Measurements from ENCODE around the gene RAPGEF5.

Gene RAPGEF5

DNA sequence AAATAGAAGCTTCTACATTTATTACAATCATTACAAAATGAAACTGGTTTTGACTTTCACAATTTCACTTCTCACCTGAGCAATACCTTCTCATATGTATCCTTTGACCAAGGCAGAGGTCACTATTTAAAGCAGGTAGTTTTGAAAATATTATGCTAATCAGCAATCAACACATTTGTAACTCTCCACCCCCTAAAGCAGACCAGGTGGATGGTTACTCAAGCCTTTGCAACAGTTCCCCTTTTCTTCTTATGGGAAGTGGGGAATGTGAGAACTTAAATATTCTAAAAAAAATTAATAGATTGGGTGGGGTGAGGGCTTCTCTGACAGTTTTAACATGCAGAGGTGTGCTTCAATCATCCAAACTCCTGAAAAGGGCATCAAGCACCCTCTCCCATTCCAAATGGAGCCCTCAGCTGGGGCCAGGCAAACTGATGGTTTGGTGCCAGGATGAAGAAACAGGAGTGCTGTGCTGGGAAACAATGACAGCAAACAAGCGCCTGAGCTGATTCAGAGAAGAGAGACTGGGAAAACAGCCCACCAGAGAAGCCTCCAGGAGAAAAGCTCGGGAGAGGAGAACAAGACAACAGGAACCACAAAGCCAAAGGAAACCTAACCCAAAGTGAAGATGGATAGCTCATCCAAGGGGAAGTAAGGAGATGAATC, 17.1 kb downstream of the RAPGEF5 start:
- Histone ChIP-seq H3K4me2 (ENCODE audit: low read length) (no peak overlapping the region), H3K79me2 (peaks cover 6% of the 10 kb centered on the region), H2AFZ (no peak overlapping the region), H3K9me3 (ENCODE audit: control insufficient read depth, low read length) (no peaks in the 10 kb centered on the region), H3K36me3 (ENCODE audit: control insufficient read depth, insufficient read depth, low read length) (no peaks in the 10 kb centered on the region), H3K4me1 (no peaks in the 10 kb centered on the region), H3K27me3 (ENCODE audit: control insufficient read depth, insufficient read depth, low read length) (no peaks in the 10 kb centered on the region), H3K27ac (no peak overlapping the region), H3K9ac (no peak overlapping the region), H3K4me3 (ENCODE audit: low read depth, low read length) (no peak overlapping the region)
- TF ChIP-seq, protein P1, sequence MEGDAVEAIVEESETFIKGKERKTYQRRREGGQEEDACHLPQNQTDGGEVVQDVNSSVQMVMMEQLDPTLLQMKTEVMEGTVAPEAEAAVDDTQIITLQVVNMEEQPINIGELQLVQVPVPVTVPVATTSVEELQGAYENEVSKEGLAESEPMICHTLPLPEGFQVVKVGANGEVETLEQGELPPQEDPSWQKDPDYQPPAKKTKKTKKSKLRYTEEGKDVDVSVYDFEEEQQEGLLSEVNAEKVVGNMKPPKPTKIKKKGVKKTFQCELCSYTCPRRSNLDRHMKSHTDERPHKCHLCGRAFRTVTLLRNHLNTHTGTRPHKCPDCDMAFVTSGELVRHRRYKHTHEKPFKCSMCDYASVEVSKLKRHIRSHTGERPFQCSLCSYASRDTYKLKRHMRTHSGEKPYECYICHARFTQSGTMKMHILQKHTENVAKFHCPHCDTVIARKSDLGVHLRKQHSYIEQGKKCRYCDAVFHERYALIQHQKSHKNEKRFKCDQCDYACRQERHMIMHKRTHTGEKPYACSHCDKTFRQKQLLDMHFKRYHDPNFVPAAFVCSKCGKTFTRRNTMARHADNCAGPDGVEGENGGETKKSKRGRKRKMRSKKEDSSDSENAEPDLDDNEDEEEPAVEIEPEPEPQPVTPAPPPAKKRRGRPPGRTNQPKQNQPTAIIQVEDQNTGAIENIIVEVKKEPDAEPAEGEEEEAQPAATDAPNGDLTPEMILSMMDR (IDR thresholded peaks at IDR 0.05): no peak

DNA sequence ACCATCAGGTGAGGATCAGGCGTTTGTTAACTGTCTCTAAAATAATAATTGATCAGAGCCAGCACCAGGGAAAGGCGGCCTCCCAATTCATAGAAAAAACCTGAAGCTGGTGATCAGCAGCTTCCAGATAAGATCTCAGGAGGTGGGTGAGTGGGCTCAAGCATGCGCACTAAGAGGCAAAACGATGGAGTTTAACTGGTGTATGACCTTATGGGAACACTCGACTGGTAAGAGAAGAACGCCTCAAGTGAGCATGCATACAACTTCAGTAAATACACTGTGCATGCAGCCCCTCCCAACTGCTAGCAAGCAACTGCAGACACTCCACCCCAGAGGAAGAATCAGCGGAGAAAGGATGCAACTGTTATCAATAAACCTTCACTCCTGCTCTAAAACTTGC, 18.1 kb downstream of the RAPGEF5 start:
- H3K9ac ChIP-seq: no peak overlapping the region
- TF ChIP-seq, protein P1 (IDR thresholded peaks at IDR 0.05): no peak
- no peak overlapping the region for H3K27ac ChIP-seq
- H3K9me3 ChIP-seq (ENCODE audit: control insufficient read depth, low read length): no peaks in the 10 kb centered on the region
- no peaks in the 10 kb centered on the region for H3K36me3 ChIP-seq (ENCODE audit: control insufficient read depth, insufficient read depth, low read length)
- no peak overlapping the region for H3K4me2 ChIP-seq (ENCODE audit: low read length)
- peaks cover 4% of the 10 kb centered on the region for H3K79me2 ChIP-seq
- no peaks in the 10 kb centered on the region for H3K4me1 ChIP-seq
- no peak overlapping the region for H2AFZ ChIP-seq
- no peaks in the 10 kb centered on the region for H3K27me3 ChIP-seq (ENCODE audit: control insufficient read depth, insufficient read depth, low read length)
- no peak overlapping the region for H3K4me3 ChIP-seq (ENCODE audit: low read depth, low read length)

DNA sequence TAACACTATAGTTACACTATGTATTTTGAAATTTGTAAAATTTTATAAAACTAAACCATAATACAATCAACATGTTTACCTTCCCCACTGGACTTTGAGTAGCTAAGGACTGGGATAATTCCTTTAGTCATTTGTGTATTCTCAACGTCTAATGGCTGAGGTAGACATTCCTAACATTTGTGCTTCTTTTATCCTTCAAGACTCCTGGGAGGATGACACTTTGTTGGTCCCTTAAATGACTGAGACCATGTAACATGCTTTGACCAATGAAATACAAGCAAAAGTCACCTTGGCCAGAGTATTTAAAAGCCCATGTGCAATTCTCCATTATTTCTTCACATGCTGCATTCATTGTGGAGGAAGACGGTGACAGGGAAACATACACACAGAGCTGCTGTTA, 18.5 kb downstream of the RAPGEF5 start:
- no peaks in the 10 kb centered on the region for H3K4me1 ChIP-seq
- H3K4me3 ChIP-seq (ENCODE audit: low read depth, low read length): no peak overlapping the region
- TF ChIP-seq, protein P1 (IDR thresholded peaks at IDR 0.05): no peak
- H2AFZ ChIP-seq: no peak overlapping the region
- no peaks in the 10 kb centered on the region for H3K36me3 ChIP-seq (ENCODE audit: control insufficient read depth, insufficient read depth, low read length)
- H3K27me3 ChIP-seq (ENCODE audit: control insufficient read depth, insufficient read depth, low read length): no peaks in the 10 kb centered on the region
- no peak overlapping the region for H3K4me2 ChIP-seq (ENCODE audit: low read length)
- H3K79me2 ChIP-seq: peaks cover 3% of the 10 kb centered on the region
- no peaks in the 10 kb centered on the region for H3K9me3 ChIP-seq (ENCODE audit: control insufficient read depth, low read length)
- H3K27ac ChIP-seq: no peak overlapping the region
- no peak overlapping the region for H3K9ac ChIP-seq

DNA sequence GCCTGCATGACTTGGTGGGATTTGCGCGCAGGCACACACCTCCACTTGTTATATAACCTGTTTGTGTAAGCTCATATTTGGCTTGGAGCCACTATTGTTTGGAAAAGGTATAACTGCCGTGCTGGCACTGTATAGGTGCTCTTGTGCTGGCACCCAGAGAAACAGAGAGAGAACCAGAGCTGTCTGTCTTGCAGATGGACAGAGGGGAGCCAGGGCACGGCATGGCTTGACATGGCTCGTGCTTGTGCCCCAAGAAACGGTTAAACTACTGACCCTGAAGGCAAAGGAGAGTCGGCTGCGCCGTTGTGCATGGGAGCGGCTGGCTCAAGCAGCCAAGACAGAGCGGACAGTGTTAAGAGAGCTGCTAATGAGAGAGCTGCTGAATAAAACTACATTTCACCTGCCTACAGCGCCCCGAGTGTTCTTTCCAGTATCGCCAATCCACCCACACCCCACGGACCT, 23.2 kb downstream of the RAPGEF5 start:
- H3K9ac ChIP-seq: no peak overlapping the region

More for the DNA sequence above, 23.2 kb downstream of the RAPGEF5 start:
- Histone ChIP-seq H3K27ac (no peak overlapping the region), H3K36me3 (ENCODE audit: control insufficient read depth, insufficient read depth, low read length) (no peaks in the 10 kb centered on the region), H3K4me3 (ENCODE audit: low read depth, low read length) (no peak overlapping the region), H3K27me3 (ENCODE audit: control insufficient read depth, insufficient read depth, low read length) (no peaks in the 10 kb centered on the region), H3K4me2 (ENCODE audit: low read length) (no peak overlapping the region), H3K79me2 (no peaks in the 10 kb centered on the region), H3K4me1 (no peaks in the 10 kb centered on the region), H3K9me3 (ENCODE audit: control insufficient read depth, low read length) (no peaks in the 10 kb centered on the region), H2AFZ (no peak overlapping the region)
- TF ChIP-seq, protein P1 (IDR thresholded peaks at IDR 0.05): no peak

All from parathyroid adenoma (tissue), 2 donors.